Ectodermal cell (in vitro differentiated cells): ENCODE data around the gene MPPED2.

ENCODE experiments used
- H3K27ac ChIP-seq: 2 replicates; pipeline ENCODE4 v1.7.0; 2013; ENCODE audit warnings: mild to moderate bottlenecking, low read depth, low read length; ENCODE audit not compliant: insufficient read depth, poor library complexity, severe bottlenecking
- H3K27me3 ChIP-seq: 2 replicates; pipeline ENCODE4 v1.7.0; 2013; ENCODE audit warnings: mild to moderate bottlenecking, low read length; ENCODE audit not compliant: insufficient read depth, control insufficient read depth, poor library complexity, severe bottlenecking
- H3K36me3 ChIP-seq: one replicate; pipeline ENCODE4 v1.7.0; 2013; ENCODE audit warnings: low read length; ENCODE audit not compliant: control insufficient read depth, insufficient read depth
- H3K4me1 ChIP-seq: one replicate; pipeline ENCODE4 v1.7.0; 2013; ENCODE audit warnings: low read length; ENCODE audit not compliant: control insufficient read depth, insufficient read depth
- H3K4me3 ChIP-seq: 2 replicates; pipeline ENCODE4 v1.7.0; 2013; ENCODE audit warnings: low read depth, low read length, control low read depth; ENCODE audit not compliant: insufficient read depth
- H3K9me3 ChIP-seq: 2 replicates; pipeline ENCODE4 v1.7.0; 2013; ENCODE audit warnings: mild to moderate bottlenecking, low read length, moderate library complexity; ENCODE audit not compliant: control insufficient read depth
- WGBS, 2 experiments: methylation state at CpG; one replicate each; pipeline ENCODE4 v1.1.7; 2013; ENCODE audit warnings: missing lambda C conversion rate in 2 of 2; 5-methylcytosine and 5-hydroxymethylcytosine counted together

The MPPED2 gene

DNA sequence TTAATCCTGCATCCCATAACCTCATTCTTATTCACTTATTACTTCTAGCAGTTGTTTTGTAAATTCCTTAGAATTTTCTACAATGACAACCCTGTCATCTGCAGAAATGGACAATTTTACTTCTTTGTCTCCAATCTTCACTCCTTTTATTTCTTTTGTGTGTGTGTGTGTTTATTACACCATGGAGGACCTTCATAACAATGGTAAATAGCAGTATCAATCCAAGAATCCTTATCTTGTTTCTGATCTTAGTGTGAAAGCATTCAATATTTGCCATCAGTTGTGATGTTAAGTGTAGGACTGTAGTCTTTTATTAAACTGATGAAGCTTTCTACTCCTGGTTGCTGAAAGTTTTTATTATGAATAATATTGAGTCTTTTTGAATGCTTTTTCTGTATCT lies 109.1 kb downstream of the MPPED2 start:
- Histone ChIP-seq H3K27ac (no peak overlapping the region), H3K36me3 (no peaks in the 10 kb centered on the region), H3K27me3 (no peaks in the 10 kb centered on the region), H3K4me1 (peaks cover 17% of the 10 kb centered on the region), H3K9me3 (no peaks in the 10 kb centered on the region), H3K4me3 (no peak overlapping the region)

DNA sequence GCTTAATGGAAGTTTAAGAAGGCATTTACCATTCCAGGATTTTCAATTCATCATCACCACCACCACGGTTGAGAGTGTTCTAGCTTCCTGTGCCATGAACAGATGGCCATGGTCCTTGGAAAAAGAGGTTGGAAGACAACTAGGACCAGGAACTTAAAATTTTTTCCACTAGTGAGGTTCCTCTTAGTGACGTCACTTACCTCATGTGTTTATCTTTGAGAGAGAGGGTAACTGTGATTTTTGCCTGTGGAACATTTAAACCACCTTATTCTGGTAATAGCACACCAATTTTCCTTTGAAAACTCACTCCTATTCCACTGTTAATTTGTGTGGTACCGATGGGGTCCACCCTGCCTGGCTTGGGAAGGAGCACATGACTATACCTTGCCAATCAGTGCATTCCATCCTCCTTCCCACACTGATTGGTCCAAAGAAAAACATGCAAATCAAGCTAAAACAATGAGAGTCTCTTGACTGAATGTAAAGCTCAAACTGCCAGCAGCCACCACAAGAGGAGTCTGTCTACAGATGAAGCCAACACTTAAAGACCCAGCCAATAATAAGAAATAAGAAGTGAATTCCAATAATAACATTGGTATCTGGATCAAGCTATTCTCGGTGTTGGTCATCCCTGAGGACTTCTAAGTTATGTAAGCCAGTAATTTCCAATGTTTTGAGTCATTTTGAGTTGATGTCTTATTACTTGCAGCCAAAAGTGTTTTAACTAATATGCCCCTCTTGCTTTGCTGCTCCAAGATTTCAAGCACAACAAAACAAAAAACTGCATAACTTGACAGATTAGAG lies 111.8 kb downstream of the MPPED2 start:
- Histone ChIP-seq H3K9me3 (no peaks in the 10 kb centered on the region), H3K27ac (no peak overlapping the region), H3K27me3 (no peaks in the 10 kb centered on the region), H3K4me3 (no peak overlapping the region), H3K36me3 (no peaks in the 10 kb centered on the region), H3K4me1 (peaks cover 5% of the 10 kb centered on the region)
- 85 to 88% methylated on average over 4 of the region's 4 CpGs for WGBS, 2 experiments

DNA sequence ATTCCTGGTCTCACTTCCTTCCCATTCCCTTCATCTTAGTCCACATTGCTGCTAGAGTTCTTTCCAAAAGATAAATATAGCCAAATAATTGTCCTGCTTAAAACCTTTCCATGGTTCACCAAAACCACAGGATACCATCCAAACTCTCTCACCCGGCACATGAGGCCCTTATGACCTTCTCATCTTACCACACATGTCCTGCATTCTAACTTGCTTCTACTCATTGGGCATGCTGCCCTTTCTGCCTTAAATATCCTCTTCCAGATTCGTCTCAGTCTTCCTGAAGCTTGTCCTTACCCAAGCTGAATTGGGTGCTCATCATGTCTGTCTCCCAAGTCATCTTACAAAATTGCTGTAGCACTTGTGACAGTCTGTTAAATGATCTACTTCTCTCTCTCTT lies 114.9 kb downstream of the MPPED2 start:
- no peak overlapping the region for H3K4me3 ChIP-seq
- H3K27me3 ChIP-seq = no peaks in the 10 kb centered on the region
- H3K27ac ChIP-seq = no peak overlapping the region
- no peaks in the 10 kb centered on the region for H3K4me1 ChIP-seq
- WGBS, 2 experiments = 92 to 96% methylated on average over 2 of the region's 2 CpGs
- no peaks in the 10 kb centered on the region for H3K36me3 ChIP-seq
- H3K9me3 ChIP-seq = no peaks in the 10 kb centered on the region

DNA sequence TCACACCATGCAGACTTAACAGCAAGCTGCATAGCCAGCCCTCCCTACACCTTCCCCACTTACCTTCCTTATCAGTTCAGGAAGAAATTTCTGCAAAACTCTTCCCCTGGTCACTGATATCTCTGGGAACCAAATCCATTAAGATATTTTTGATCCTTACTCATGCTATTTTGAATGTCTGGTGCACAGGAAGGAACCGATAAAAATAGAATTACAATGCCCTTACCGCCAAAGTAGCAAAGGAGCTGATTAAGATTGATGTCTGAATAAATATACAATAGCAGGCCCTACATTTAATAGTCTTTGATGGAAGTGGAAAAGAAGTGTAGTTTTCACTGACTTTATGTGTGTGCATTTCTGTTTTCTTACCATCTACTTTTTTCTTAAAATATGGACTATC lies 117.3 kb downstream of the MPPED2 start:
- Histone ChIP-seq H3K27ac (no peak overlapping the region), H3K27me3 (no peaks in the 10 kb centered on the region), H3K4me3 (no peak overlapping the region), H3K9me3 (no peaks in the 10 kb centered on the region), H3K36me3 (no peaks in the 10 kb centered on the region), H3K4me1 (no peaks in the 10 kb centered on the region)
- WGBS, 2 experiments = 94% methylated on average over 2 of the region's 2 CpGs; no CpG with 5 or more reads in 1 of the 2 experiments

DNA sequence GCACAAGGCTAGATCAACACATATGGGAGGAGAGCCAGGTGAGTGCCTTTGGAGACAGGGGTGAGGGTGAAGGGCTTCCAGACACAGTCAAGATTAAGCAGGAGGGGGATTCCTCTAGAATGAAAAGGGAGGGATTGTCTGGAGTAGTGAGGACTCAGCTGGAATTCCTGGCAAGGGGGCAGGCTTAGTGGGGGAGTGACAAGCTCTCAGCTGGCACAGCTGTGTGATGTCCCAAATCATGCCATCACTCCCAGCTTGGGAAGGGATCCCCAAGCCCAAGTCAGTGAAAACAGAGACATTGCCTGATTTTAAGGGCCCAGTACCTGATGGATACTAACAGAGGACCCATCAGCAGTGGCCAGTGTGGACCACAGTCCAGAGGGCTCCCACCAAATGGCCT lies 119.0 kb downstream of the MPPED2 start:
- no peaks in the 10 kb centered on the region for H3K36me3 ChIP-seq
- no peaks in the 10 kb centered on the region for H3K9me3 ChIP-seq
- no peak overlapping the region for H3K27ac ChIP-seq
- H3K4me3 ChIP-seq = no peak overlapping the region
- no peaks in the 10 kb centered on the region for H3K4me1 ChIP-seq
- no peaks in the 10 kb centered on the region for H3K27me3 ChIP-seq

DNA sequence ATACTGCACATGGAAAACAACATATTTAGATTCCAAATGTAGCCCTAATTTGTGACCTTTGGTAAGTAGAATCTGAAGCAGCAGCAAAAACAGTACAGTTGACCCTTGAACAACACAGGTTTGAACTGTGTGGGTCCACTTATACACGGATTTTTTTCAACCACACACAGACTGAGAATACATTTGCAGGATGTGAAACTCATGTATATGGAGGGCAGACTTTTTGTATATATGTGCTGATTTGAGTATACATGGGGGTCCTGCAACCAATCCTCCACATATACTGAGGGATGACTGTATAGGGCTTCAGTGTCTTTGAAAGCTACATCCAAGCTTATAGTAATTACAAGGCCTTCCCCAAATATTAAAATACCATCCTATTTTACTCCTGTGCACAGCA lies 120.5 kb downstream of the MPPED2 start:
- H3K27me3 ChIP-seq = no peaks in the 10 kb centered on the region
- no peaks in the 10 kb centered on the region for H3K36me3 ChIP-seq
- no peaks in the 10 kb centered on the region for H3K4me1 ChIP-seq
- H3K27ac ChIP-seq = no peak overlapping the region
- no peaks in the 10 kb centered on the region for H3K9me3 ChIP-seq
- no peak overlapping the region for H3K4me3 ChIP-seq
- 100% methylated on average over 1 of the region's 1 CpG for WGBS, 2 experiments

DNA sequence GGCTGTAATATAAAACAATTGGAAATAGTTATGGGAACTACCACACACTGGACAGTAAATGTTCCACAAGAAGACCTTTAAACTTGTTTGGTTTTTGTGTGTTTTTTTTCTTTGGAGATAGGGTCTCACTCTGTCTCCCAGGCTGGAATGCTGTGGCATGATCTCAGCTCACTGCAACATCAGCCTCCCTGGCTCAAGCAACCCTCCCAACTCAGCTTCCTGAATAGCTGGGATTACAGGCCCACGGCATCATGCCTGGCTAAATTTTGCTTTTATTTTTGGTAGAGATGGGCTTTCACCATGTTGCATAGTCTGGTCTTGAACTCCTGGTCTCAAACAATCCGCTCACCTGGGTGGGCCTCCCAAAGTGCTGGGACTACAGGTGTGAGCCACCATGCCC lies 121.0 kb downstream of the MPPED2 start:
- 87 to 90% methylated on average over 2 of the region's 2 CpGs for WGBS, 2 experiments
- Histone ChIP-seq H3K4me3 (no peak overlapping the region), H3K36me3 (no peaks in the 10 kb centered on the region), H3K4me1 (no peaks in the 10 kb centered on the region), H3K9me3 (no peaks in the 10 kb centered on the region), H3K27ac (no peak overlapping the region), H3K27me3 (no peaks in the 10 kb centered on the region)

DNA sequence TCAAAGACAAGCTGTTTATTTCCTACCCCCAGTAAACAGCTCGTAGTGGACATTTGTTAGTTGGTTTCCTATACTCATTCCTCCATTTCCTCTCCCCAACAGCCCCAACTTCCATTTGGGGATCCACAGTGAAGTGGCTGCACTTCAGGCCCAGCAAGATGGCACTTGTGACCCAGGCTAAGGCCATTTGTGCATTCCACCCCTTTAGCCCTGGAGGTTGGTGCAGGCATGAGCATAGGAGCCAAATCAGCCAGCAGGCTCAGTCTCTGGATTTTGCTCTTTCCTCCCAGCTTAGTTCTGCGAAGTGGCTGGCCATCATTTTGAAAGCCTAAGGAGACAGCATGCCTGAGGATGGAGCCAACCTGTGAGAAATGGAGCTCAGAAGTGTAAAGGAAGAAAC lies 122.9 kb downstream of the MPPED2 start:
- H3K4me3 ChIP-seq = no peak overlapping the region
- H3K36me3 ChIP-seq = no peaks in the 10 kb centered on the region
- H3K9me3 ChIP-seq = no peaks in the 10 kb centered on the region
- WGBS, 2 experiments = 93 to 94% methylated on average over 2 of the region's 2 CpGs
- no peak overlapping the region for H3K27ac ChIP-seq
- H3K27me3 ChIP-seq = no peaks in the 10 kb centered on the region
- no peaks in the 10 kb centered on the region for H3K4me1 ChIP-seq

DNA sequence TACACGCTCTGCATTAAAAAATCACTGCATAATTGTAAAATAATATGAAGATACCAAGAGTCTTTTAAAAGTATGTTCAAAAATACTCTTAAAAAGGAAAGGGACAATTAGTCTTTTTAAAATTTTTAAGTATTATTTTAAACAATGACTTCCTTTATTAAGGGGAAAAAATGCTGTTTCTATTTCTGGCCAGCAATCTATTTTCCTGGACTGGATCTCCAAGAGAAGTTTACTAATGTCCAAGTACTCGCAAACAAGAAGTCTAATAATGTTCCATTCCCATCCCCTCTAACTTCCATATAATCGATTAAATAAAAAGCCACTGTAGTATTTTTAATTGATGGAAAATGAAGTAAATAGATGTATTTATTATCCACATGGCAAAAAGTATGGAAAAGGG lies 123.7 kb downstream of the MPPED2 start:
- Histone ChIP-seq H3K27ac (no peak overlapping the region), H3K4me1 (no peaks in the 10 kb centered on the region), H3K36me3 (no peaks in the 10 kb centered on the region), H3K27me3 (no peaks in the 10 kb centered on the region), H3K9me3 (no peaks in the 10 kb centered on the region), H3K4me3 (no peak overlapping the region)
- 100% methylated on average over 1 of the region's 3 CpGs; no CpG with 5 or more reads in 1 of the 2 experiments for WGBS, 2 experiments

DNA sequence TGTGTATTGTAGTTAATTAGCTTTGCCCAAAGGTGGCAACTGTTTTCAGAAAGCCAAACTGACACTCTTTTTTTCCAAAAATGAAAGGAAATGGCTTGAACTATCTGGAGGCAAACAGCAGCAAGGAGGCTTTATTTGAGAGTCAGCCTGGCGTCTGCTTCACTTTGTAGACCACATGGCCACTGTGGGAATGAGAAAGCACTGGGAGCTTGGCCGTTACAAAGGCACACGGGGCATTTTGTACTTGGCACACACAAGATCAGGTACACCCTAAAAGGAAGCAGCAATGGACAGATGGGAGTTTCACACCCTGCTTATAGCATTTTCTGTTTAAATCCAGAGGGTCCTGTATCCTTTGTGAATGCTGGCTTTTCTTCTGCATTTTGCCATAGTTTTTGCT lies 126.3 kb downstream of the MPPED2 start:
- Histone ChIP-seq H3K36me3 (no peaks in the 10 kb centered on the region), H3K4me3 (no peak overlapping the region), H3K27ac (no peak overlapping the region), H3K4me1 (peaks cover 11% of the 10 kb centered on the region), H3K9me3 (no peaks in the 10 kb centered on the region), H3K27me3 (no peaks in the 10 kb centered on the region)
- WGBS, 2 experiments = 85 to 94% methylated on average over 3 of the region's 3 CpGs

DNA sequence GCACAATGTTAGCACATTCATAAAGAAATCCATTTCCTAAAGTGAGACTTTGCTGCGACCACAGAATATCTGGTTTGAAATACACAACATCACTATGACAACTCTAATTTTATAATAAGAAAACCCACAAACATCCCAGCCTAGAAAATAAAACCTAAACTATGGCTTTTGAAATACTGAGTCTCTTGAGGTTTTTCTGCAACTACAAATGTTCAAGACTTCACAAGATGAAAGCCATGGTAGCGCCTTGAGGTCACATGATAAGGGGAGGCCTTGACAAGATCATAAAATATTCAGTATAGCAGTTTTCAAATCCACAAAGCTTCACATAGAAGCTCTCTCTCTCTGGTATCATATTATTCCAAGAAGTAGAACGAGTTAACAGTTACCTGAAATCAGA lies 126.8 kb downstream of the MPPED2 start:
- no peak overlapping the region for H3K27ac ChIP-seq

More for the DNA sequence above, 126.8 kb downstream of the MPPED2 start:
- peaks cover 11% of the 10 kb centered on the region for H3K4me1 ChIP-seq
- no peaks in the 10 kb centered on the region for H3K27me3 ChIP-seq
- no peaks in the 10 kb centered on the region for H3K36me3 ChIP-seq
- H3K9me3 ChIP-seq = no peaks in the 10 kb centered on the region
- H3K4me3 ChIP-seq = no peak overlapping the region
- 94% methylated on average over 3 of the region's 3 CpGs for WGBS, 2 experiments
